K562 (cell line): ENCODE data around the gene RILP. TPM values are rescaled to one million over a fixed set of nuclear protein-coding genes. Genes with fewer than 3 reads are reported as not detected.
A peak's percentile ranks its signal among the peaks of the same experiment; 100 is the strongest.
"Not testable (repeated sequence)": the region's sequence is repeated elsewhere in the genome, so short reads cannot be mapped to it uniquely, and the experiment has no call there.

Source experiments
- ATAC-seq: fragments of 200-7000 bp; cut with Tn5 transposase; 3 replicates; pipeline ENCODE4 v1.9.1; 2020; ENCODE audit warnings: moderate library complexity
- BruUV-seq: library from RNA; stranded (reverse); fragments of 400-500 nt; replicated peaks from 2 replicates; lab custom pipeline; 2021; lab: Mats Ljungman, UMichigan
- CTCF ChIA-PET: fragments of 300-600 bp; formaldehyde crosslinking; extraction: SDS; loops from one replicate; lab custom pipeline; 2021; ENCODE audit warnings: low intra/inter-chr PET ratio; lab: Yijun Ruan, JAX
- POLR2A ChIA-PET: fragments of 300-600, 350-650 bp; sonication (Branson Sonifier 250); formaldehyde crosslinking; extraction: SDS; loops from one replicate; lab custom pipeline; 2021; ENCODE audit warnings: antibody characterized with exemption, inconsistent platforms; lab: Yijun Ruan, JAX
- DNase-seq, 4 experiments: peaks; one replicate each; pipeline versions ENCODE4 v3.0.0 to v3.0.0-alpha.2; 2011 to 2018; ENCODE audit warnings: low spot score in 3 of 4, mixed read lengths in 3 of 4; ENCODE audit errors: extremely low read depth in 1 of 4
- FAIRE-seq: peaks from 2 replicates; lab custom pipeline; 2011; peaks lifted over from hg19 to GRCh38; lab: Jason Lieb, UNC
- H2AFZ ChIP-seq: 2 replicates; pipeline ENCODE4 v1.6.0; 2011; ENCODE audit warnings: low read depth, low read length, control low read depth, inconsistent platforms
- H3K27ac ChIP-seq: fragments of 200-600 bp; 3 replicates; pipeline ENCODE4 v1.8.0; 2011; ENCODE audit warnings: low read depth, mild to moderate bottlenecking, control low read depth, inconsistent platforms, low read length, moderate library complexity, mixed read lengths; ENCODE audit errors: extremely low read depth
- H3K27me3 ChIP-seq, 2 experiments: fragments of 300-600 bp in 1 of 2; 2 replicates in 1 of 2; 3 replicates in 1 of 2; pipeline versions ENCODE4 v1.6.0 to v1.8.0; 2011; ENCODE audit warnings: inconsistent platforms in 2 of 2, low read length in 2 of 2, mild to moderate bottlenecking in 1 of 2, mixed read lengths in 1 of 2, moderate library complexity in 1 of 2; ENCODE audit not compliant: control insufficient read depth in 2 of 2, insufficient read depth in 2 of 2
- H3K36me3 ChIP-seq: fragments of 300-600 bp; 3 replicates; pipeline ENCODE4 v1.8.0; 2011; ENCODE audit warnings: mild to moderate bottlenecking, low read length, inconsistent platforms; ENCODE audit not compliant: control insufficient read depth, insufficient read depth
- H3K4me1 ChIP-seq, 2 experiments: fragments of 200-600 bp in 1 of 2; replicated peaks in 1 of 2; 2 replicates in 1 of 2; 3 replicates in 1 of 2; pipeline versions ENCODE4 v1.5.1 to v1.8.0; 2011; ENCODE audit warnings: inconsistent platforms in 2 of 2, low read length in 2 of 2, mild to moderate bottlenecking in 1 of 2, mixed read lengths in 1 of 2, moderate library complexity in 1 of 2; ENCODE audit not compliant: control insufficient read depth in 2 of 2, insufficient read depth in 2 of 2
- H3K4me2 ChIP-seq: 2 replicates; pipeline ENCODE4 v1.6.1; 2011; ENCODE audit warnings: low read length, control low read depth, inconsistent platforms, mixed read lengths; ENCODE audit not compliant: insufficient read depth
- H3K4me3 ChIP-seq: fragments of 200-600 bp; sonication (generic), shearing (Covaris generic); 2 replicates; pipeline ENCODE4 v1.5.1; 2016; ENCODE audit warnings: control low read depth, inconsistent platforms
- H3K79me2 ChIP-seq: fragments of 200-600 bp; 3 replicates; pipeline ENCODE4 v1.8.0; 2011; ENCODE audit warnings: low read length, inconsistent platforms; ENCODE audit not compliant: control insufficient read depth, insufficient read depth
- H3K9ac ChIP-seq, 2 experiments: 2 replicates each; pipeline versions ENCODE4 v1.6.0 to v1.6.1; 2011; ENCODE audit warnings: low read depth in 2 of 2, low read length in 2 of 2, control low read depth in 1 of 2, inconsistent platforms in 1 of 2, mild to moderate bottlenecking in 1 of 2, mixed read lengths in 1 of 2; ENCODE audit not compliant: insufficient read depth in 1 of 2
- H3K9me1 ChIP-seq: one replicate; pipeline ENCODE4 v1.6.0; 2011; ENCODE audit warnings: inconsistent platforms, mild to moderate bottlenecking, low read length, moderate library complexity; ENCODE audit not compliant: control insufficient read depth, insufficient read depth
- H3K9me3 ChIP-seq: replicated peaks from 2 replicates; pipeline ENCODE4 v1.5.1; 2011; ENCODE audit warnings: low read depth, low read length, inconsistent platforms; ENCODE audit not compliant: control insufficient read depth, insufficient read depth
- H4K20me1 ChIP-seq: replicated peaks from 2 replicates; pipeline ENCODE4 v1.6.1; 2011; ENCODE audit warnings: low read length, inconsistent platforms, mixed read lengths; ENCODE audit not compliant: control insufficient read depth, insufficient read depth
- ETV5 ChIP-seq: sonication (generic); formaldehyde crosslinking; IDR thresholded peaks from 2 replicates; pipeline ENCODE4 v1.4.0; 2020; ENCODE audit warnings: low read depth, mild to moderate bottlenecking, missing genetic modification reagents
- PHF8 ChIP-seq: fragments of 200-600 bp; sonication (generic); IDR thresholded peaks from 2 replicates; pipeline ENCODE4 v1.6.1; 2012; ENCODE audit warnings: mixed run types, mild to moderate bottlenecking, inconsistent platforms, low read length, moderate library complexity, borderline replicate concordance
- SAFB ChIP-seq: fragments of 200-400 bp; formaldehyde crosslinking; IDR thresholded peaks from 2 replicates; pipeline ENCODE4 v1.6.1; 2017; ENCODE audit warnings: low read depth, low read length, borderline replicate concordance
- ZNF121 ChIP-seq: sonication (generic); formaldehyde crosslinking; conservative IDR thresholded peaks from 2 replicates; pipeline ENCODE4 v1.8.0; 2022; ENCODE audit warnings: missing genetic modification reagents
- WGBS: fragments of 100-300 bp; shearing (Covaris generic); methylation state at CpG from one replicate; pipeline ENCODE4 v1.1.6; 2016; ENCODE audit warnings: low coverage, mixed read lengths; ENCODE audit not compliant: insufficient coverage; ENCODE audit errors: missing lambda C conversion rate; 5-methylcytosine and 5-hydroxymethylcytosine counted together
- in situ Hi-C: fragments of 300-500 bp; cut with MboI; formaldehyde crosslinking; loops from 4 replicates; pipeline ENCODE4 v1.15.0; 2018; ENCODE audit warnings: inconsistent platforms, mixed read lengths
- intact Hi-C: fragments of 100-400 bp; cut with micrococcal nuclease; formaldehyde crosslinking; loops from 2 replicates; pipeline ENCODE4 v1.14.2; 2022
- polyA plus RNA-seq, 8 experiments: library from polyadenylated mRNA; depleted of rRNA in 4 of 8; stranded (reverse) in 5 of 8; unstranded in 3 of 8; fragments of >200 nt; fragmentation: Nextera tagmentation in 2 of 8; fragmentation: Illumina TruSeq in 1 of 8; extraction: Ambion mirVana in 2 of 8; extraction: Trizol in 1 of 8; gene quantifications; 2 replicates each; pipeline versions ENCODE4 v1.2.1 to v1.2.3, GENCODE V29; 2011 to 2014; ENCODE audit warnings: inconsistent platforms in 1 of 8, missing spikeins in 1 of 8
- total RNA-seq, 7 experiments: library from RNA; depleted of rRNA in 6 of 7; stranded (reverse); fragments of >200 nt in 6 of 7; fragmentation: Illumina TruSeq in 2 of 7; extraction: Trizol in 2 of 7; gene quantifications; 2 replicates each; pipeline versions ENCODE4 v1.2.1 to v1.2.3, GENCODE V29; 2011 to 2021; ENCODE audit warnings: low replicate concordance in 1 of 7
- TF ChIP-seq, protein P1 (sequence below): sonication (generic); formaldehyde crosslinking; IDR thresholded peaks from 2 replicates; pipeline ENCODE4 v1.8.0; 2022; ENCODE audit warnings: missing genetic modification reagents, mild to moderate bottlenecking, borderline replicate concordance
- TF ChIP-seq, protein P2 (sequence below): fragments of 450-650 bp; IDR thresholded peaks from one replicate; pipeline ENCODE4 v1.6.1; 2018; ENCODE audit warnings: mild to moderate bottlenecking, moderate library complexity; ENCODE audit not compliant: partially characterized antibody
- TF ChIP-seq, protein P3 (sequence below), 3 experiments: fragments of 200-800 bp in 1 of 3; sonication (Bioruptor generic) in 1 of 3; sonication (generic) in 1 of 3; formaldehyde crosslinking in 1 of 3; IDR thresholded peaks; 2 replicates each; pipeline versions ENCODE4 v1.6.1 to v1.8.0; 2016 to 2022; ENCODE audit warnings: mild to moderate bottlenecking in 2 of 3, missing compliant biosample characterization in 2 of 3, missing genetic modification characterization in 2 of 3, missing genetic modification reagents in 1 of 3
- TF ChIP-seq, protein P4 (sequence below), 2 experiments: fragments of 450-650 bp in 1 of 2; sonication (generic) in 1 of 2; formaldehyde crosslinking in 1 of 2; IDR thresholded peaks in 1 of 2; conservative IDR thresholded peaks in 1 of 2; 2 replicates each; pipeline versions ENCODE4 v1.6.1 to v1.8.1; 2016 to 2023; ENCODE audit warnings: mild to moderate bottlenecking in 2 of 2, moderate library complexity in 2 of 2, inconsistent platforms in 1 of 2, missing genetic modification reagents in 1 of 2

RILP gene
- total and polyA plus RNA-seq, 9 of the 15 experiments (the other 6 are each of a cell fraction or from before 2014, with no cell fraction given), result 0.75 to 54.9 (median 27.8) TPM

DNA sequence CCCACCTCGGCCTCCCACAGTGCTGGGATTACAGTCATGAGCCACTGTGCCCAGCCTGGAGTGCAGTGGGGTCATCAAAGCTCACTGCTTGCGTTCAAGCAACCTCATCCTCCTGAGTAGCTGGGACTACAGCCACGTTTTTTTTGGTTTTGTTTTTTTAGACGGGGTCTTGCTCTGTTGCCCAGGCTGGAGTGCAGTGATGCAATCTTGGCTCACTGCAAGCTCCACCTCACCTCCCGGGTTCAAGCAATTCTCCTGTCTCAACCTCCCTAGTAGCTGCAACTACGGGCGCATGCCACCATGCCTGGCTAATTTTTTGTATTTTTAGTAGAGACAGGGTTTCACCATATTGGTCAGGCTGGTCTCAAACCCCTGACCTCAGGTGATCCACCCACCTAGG lies 3.1 kb upstream of the RILP start:
- DNase-seq, result not testable (repeated sequence)

DNA sequence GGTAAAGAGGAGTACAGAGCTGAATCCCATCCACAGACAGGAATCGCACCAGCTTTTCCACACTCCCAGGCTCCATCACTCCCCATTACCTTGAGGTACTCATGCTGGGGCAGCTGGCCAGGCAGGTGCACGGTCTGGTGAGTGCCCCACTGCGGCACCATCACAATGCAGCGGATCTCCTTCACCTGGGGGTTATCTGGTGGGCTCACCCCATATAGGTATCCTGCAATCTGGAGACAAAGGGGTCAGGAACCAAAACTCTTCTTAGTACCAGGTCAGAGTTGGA lies 1.8 kb upstream of the RILP start:
- Histone ChIP-seq H3K36me3 (peaks cover 74% of the 10 kb centered on the region), H3K4me1 (peaks cover 21 to 39% of the 10 kb centered on the region in 2 experiments), H3K9me1 (no peaks in the 10 kb centered on the region), H2AFZ (no peak overlapping the region), H3K4me2 (no peak overlapping the region), H3K79me2 (peaks cover 12% of the 10 kb centered on the region; the same call in 2 of the 3 replicates), H3K9me3 (no peaks in the 10 kb centered on the region), H3K4me3 (no peak overlapping the region), H3K9ac (no peak overlapping the region), H3K27ac (no peak overlapping the region; the same call in 2 of the 3 replicates), H3K27me3 (no peaks in the 10 kb centered on the region), H4K20me1 (0 out of 2 replicates have a peak, but pooled peaks cover 2% of the 10 kb centered on the region)
- POLR2A ChIA-PET, result interaction anchor here (0.7 to 3.5 kb wide), 11 partner anchors 9 to 218 kb away, joined by 3 to 20 read pairs (median 5); partner anchors contain the start of gene INPP5K
- no peak for FAIRE-seq
- BruUV-seq, result no TSS peak
- DNase-seq, result no peak
- intact Hi-C loops (loop anchor here (2.0 kb wide), 1 partner anchor 65 kb away; no protein-coding TSS in a partner anchor), in situ Hi-C loops (no loop called here)
- CTCF ChIA-PET, result no interaction called here
- WGBS, result 88% methylated on average over 4 of the region's 4 CpGs
- ATAC-seq, result no peak
- TF ChIP-seq ETV5 (CRISPR knock-in tag) (no peak), SAFB (no peak), PHF8 (no peak)
- TF ChIP-seq, protein P1, sequence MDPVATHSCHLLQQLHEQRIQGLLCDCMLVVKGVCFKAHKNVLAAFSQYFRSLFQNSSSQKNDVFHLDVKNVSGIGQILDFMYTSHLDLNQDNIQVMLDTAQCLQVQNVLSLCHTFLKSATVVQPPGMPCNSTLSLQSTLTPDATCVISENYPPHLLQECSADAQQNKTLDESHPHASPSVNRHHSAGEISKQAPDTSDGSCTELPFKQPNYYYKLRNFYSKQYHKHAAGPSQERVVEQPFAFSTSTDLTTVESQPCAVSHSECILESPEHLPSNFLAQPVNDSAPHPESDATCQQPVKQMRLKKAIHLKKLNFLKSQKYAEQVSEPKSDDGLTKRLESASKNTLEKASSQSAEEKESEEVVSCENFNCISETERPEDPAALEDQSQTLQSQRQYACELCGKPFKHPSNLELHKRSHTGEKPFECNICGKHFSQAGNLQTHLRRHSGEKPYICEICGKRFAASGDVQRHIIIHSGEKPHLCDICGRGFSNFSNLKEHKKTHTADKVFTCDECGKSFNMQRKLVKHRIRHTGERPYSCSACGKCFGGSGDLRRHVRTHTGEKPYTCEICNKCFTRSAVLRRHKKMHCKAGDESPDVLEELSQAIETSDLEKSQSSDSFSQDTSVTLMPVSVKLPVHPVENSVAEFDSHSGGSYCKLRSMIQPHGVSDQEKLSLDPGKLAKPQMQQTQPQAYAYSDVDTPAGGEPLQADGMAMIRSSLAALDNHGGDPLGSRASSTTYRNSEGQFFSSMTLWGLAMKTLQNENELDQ (CRISPR knock-in tag), result no peak
- TF ChIP-seq, protein P2, sequence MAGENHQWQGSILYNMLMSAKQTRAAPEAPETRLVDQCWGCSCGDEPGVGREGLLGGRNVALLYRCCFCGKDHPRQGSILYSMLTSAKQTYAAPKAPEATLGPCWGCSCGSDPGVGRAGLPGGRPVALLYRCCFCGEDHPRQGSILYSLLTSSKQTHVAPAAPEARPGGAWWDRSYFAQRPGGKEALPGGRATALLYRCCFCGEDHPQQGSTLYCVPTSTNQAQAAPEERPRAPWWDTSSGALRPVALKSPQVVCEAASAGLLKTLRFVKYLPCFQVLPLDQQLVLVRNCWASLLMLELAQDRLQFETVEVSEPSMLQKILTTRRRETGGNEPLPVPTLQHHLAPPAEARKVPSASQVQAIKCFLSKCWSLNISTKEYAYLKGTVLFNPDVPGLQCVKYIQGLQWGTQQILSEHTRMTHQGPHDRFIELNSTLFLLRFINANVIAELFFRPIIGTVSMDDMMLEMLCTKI, result no peak
- TF ChIP-seq, protein P3, sequence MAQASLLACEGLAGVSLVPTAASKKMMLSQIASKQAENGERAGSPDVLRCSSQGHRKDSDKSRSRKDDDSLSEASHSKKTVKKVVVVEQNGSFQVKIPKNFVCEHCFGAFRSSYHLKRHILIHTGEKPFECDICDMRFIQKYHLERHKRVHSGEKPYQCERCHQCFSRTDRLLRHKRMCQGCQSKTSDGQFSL (CRISPR knock-in tag; IDR thresholded peaks at IDR 0.05), result no peak
- TF ChIP-seq, protein P3 (tag; IDR thresholded peaks at IDR 0.05), result no peak

More for the DNA sequence above, 3.1 kb upstream of the RILP start:
- in situ Hi-C loops, H3K9me1 ChIP-seq, H4K20me1 ChIP-seq, FAIRE-seq, ATAC-seq, H3K9ac ChIP-seq, intact Hi-C loops, H3K79me2 ChIP-seq, H3K4me3 ChIP-seq, H2AFZ ChIP-seq, BruUV-seq, H3K4me2 ChIP-seq, CTCF ChIA-PET, H3K9me3 ChIP-seq, H3K27ac ChIP-seq, H3K27me3 ChIP-seq: not testable (repeated sequence)
- POLR2A ChIA-PET, result interaction anchor here (0.5 to 3.5 kb wide), 7 partner anchors 8 to 747 kb away, joined by 3 to 20 read pairs (median 5); no protein-coding TSS in a partner anchor
- WGBS, result 90% methylated on average over 6 of the region's 7 CpGs
- H3K4me1 ChIP-seq, result peaks cover 21 to 34% of the 10 kb centered on the region in 2 experiments
- H3K36me3 ChIP-seq, result peaks cover 74% of the 10 kb centered on the region
- TF ChIP-seq ZNF121 (CRISPR knock-in tag), result peak; percentile 65
- TF ChIP-seq, protein P4, sequence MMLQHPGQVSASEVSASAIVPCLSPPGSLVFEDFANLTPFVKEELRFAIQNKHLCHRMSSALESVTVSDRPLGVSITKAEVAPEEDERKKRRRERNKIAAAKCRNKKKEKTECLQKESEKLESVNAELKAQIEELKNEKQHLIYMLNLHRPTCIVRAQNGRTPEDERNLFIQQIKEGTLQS (IDR thresholded peaks at IDR 0.05), result 0 out of 2 replicates have a peak, but pooled peaks have one; percentile 32
- TF ChIP-seq, protein P4 (CRISPR knock-in tag; conservative IDR thresholded peaks at IDR 0.05), result not testable (repeated sequence)
